ENCODE data around the gene PHKB. TPM values are rescaled to one million over a fixed set of nuclear protein-coding genes. Genes with fewer than 3 reads are reported as not detected.
"Not testable (repeated sequence)": the region's sequence is repeated elsewhere in the genome, so short reads cannot be mapped to it uniquely, and the experiment has no call there.

PHKB gene
- total and polyA plus RNA-seq, 2 of the 8 experiments (the other 6 are each of a cell fraction or from before 2014, with no cell fraction given), result 18.6 to 38.3 TPM

DNA sequence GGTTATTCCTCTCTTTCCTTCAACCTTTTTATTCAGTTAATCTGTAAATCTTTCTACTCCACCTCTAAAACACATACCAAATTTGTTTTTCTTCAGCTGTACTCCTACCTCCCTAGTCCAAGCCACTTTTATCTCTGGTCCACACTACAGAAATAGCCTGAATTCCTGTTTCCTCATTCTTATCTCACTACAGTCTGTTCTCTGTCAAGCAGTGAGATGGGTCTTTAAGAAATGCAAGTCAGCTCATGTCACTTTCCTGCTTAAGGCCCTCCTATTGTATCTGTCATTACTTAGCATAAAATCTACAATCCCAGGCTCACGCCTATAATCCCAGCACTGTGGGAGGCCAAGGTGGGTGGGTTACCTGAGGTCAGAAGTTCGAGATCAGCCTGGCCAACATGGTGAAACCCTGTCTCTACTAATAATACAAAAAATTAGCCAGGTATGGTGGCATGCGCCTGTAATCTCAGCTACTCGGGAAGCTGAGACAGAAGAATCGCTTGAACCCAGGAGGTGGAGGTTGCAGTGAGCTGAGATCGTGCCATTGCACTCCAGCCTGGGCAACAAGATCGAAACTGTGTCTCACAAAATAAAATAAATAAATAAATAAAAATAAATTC is 7.0 kb downstream of the PHKB start:
- H3K79me2 ChIP-seq (ENCODE audit: control insufficient read depth in 1 of 2, insufficient read depth in 2 of 2, low read length in 2 of 2); H2BK5ac ChIP-seq (ENCODE audit: low read depth, low read length); H2BK15ac ChIP-seq (ENCODE audit: low read length); H3K9ac ChIP-seq (replicated peaks in 1 of 4; ENCODE audit: extremely low read depth in 1 of 4, low read depth in 3 of 4, low read length in 3 of 4); H3K18ac ChIP-seq (ENCODE audit: extremely low read depth, low read length); H3K4me2 ChIP-seq (ENCODE audit: insufficient read depth in 1 of 2, low read depth in 2 of 2, low read length in 2 of 2); H3K27me3 ChIP-seq (replicated peaks in 1 of 4; ENCODE audit: control insufficient read depth in 3 of 4, extremely low read depth in 1 of 4, insufficient read depth in 3 of 4, low read length in 3 of 4); H3K56ac ChIP-seq (replicated peaks; ENCODE audit: insufficient read length, low read depth, low read length); H4K5ac ChIP-seq (ENCODE audit: insufficient read length, low read depth, low read length); H4K91ac ChIP-seq (replicated peaks; ENCODE audit: insufficient read length, low read length); H3K14ac ChIP-seq (ENCODE audit: insufficient read length); H3K23me2 ChIP-seq (ENCODE audit: low read depth, low read length); H2BK12ac ChIP-seq (ENCODE audit: low read depth, low read length); H2BK20ac ChIP-seq (ENCODE audit: low read length); DNase-seq (ENCODE audit: low read depth in 1 of 2, low spot score in 2 of 2); H4K8ac ChIP-seq (ENCODE audit: extremely low read depth, insufficient read depth, low read length); H3K23ac ChIP-seq (ENCODE audit: insufficient read length); H2AK5ac ChIP-seq (ENCODE audit: low read depth, low read length); H4K20me1 ChIP-seq (replicated peaks in 1 of 2; ENCODE audit: control insufficient read depth in 1 of 2, insufficient read depth in 2 of 2, low read length in 2 of 2); H3K9me3 ChIP-seq (ENCODE audit: insufficient read depth in 2 of 2, low read depth in 1 of 2, low read length in 1 of 2); H3K79me1 ChIP-seq (ENCODE audit: low read depth, low read length); POLR2A ChIA-PET (ENCODE audit: partially characterized antibody); H2AFZ ChIP-seq (ENCODE audit: low read length); H2BK120ac ChIP-seq (replicated peaks; ENCODE audit: low read depth, low read length); H3K4me3 ChIP-seq (ENCODE audit: extremely low read depth in 1 of 4, insufficient read depth in 2 of 4, low read depth in 3 of 4, low read length in 4 of 4); H3K4me1 ChIP-seq (replicated peaks in 1 of 4; ENCODE audit: control insufficient read depth in 3 of 4, insufficient read depth in 4 of 4, low read length in 3 of 4); FAIRE-seq; H3K36me3 ChIP-seq (ENCODE audit: control insufficient read depth in 2 of 4, insufficient read depth in 4 of 4, low read length in 3 of 4); H3K4ac ChIP-seq (replicated peaks; ENCODE audit: insufficient read length, low read depth, low read length); H3K27ac ChIP-seq (ENCODE audit: low read depth, low read length): not testable (repeated sequence)
- CTCF ChIA-PET (ENCODE audit: partially characterized antibody), result interaction anchor here (1.4 kb wide), 1 partner anchor 326 kb away, joined by 3 read pairs; no protein-coding TSS in a partner anchor
- TF ChIP-seq BACH1 (IDR thresholded peaks at IDR 0.05; ENCODE audit: low read length), result peak; percentile 68; the same call in 1 of the 2 replicates
- TF ChIP-seq MAFK (IDR thresholded peaks at IDR 0.05; ENCODE audit: low read depth, low read length), result peak; percentile 29; the same call in 1 of the 2 replicates
- 0 out of 2 replicates have a peak, but pooled peaks have one; percentile 52 for TF ChIP-seq RXRA (IDR thresholded peaks at IDR 0.05; ENCODE audit: insufficient read depth, low read depth, low read length)
- 89% methylated on average over 7 of the region's 7 CpGs; no CpG with 5 or more reads in 1 of the 2 experiments for WGBS, 2 experiments (ENCODE audit: extremely low coverage in 1 of 2, insufficient coverage in 1 of 2, insufficient read length in 1 of 2, insufficient replicate concordance in 2 of 2, low coverage in 1 of 2, low lambda C conversion rate in 2 of 2, missing lambda C conversion rate in 1 of 2)

Data from H1 (cell line).